Globus pallidus (tissue), 1 donor: Measurements from ENCODE around the gene FCHSD2.
A peak's percentile ranks its signal among the peaks of the same experiment; 100 is the strongest.
"Not testable (repeated sequence)": the region's sequence is repeated elsewhere in the genome, so short reads cannot be mapped to it uniquely, and the experiment has no call there.

Experiments
- DNase-seq: peaks from one replicate; pipeline ENCODE4 v3.0.0-alpha.2; 2015; ENCODE audit warnings: low spot score

FCHSD2 gene

GRCh38 chr11:73123892-73124291, 18.2 kb downstream of the FCHSD2 start:
- DNase-seq: not testable (repeated sequence)

- DNase-seq: no peak
Measured at GRCh38 chr11:73121692-73122091, 20.4 kb downstream of the FCHSD2 start.

GRCh38 chr11:73117071-73117470, 25.0 kb downstream of the FCHSD2 start:
- no peak for DNase-seq

- no peak for DNase-seq
Measured at GRCh38 chr11:73116636-73117035, 25.5 kb downstream of the FCHSD2 start.

- no peak for DNase-seq
Measured at GRCh38 chr11:73114835-73115220, 27.3 kb downstream of the FCHSD2 start.

DNA sequence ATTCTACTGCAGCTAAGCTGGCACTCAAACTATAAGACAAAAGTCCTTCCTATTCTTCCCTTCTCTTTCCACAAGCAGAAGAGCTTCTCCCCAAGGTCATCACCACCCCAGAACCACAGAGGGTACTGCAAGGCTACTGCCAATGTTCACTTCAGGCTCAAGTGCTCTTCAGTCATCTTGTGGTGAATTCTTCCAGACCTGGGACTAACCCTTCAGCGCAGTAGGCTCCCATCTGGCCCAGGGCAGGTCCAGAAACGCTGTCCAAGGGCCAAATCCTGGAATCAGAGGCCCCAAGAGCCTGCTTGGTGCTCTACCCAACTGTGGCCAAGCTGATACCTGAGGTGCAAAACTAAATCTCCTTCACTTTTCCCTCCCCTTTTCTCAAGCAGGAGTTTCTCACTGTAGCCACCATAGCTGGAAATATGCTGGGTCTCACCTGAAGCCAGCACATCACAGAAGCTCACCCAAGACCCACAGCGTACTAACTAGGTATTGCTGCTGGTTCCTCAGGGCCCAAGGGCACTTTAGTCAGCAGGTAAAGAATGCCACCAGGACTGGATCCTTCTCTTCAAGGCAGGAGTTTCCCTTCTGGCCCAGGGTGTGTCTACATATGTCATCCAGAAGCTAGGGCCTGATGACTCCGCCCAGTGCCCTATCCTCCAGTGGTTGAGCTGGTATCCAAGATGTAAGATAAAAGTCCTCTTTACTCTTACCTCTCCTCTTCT, 27.8 kb downstream of the FCHSD2 start:
- no peak for DNase-seq

DNA sequence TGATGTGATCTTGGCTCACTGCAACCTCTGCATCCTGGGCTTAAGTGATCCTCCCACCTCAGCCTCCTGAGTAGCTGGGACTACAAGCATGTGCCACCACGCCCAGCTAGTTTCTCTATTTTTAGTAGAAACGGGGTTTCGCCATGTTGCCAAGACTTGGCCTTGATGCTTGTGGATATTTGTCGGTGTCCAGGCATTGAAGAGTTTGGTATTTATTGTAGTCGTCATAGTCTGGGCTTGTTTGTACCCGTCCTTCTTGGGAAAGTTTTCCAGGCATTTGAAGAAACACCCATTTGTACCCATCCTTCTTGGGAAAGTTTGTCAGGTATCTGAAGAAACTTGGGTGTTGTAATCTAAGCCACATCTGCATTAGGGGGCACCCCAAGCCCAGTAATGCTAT, 28.7 kb downstream of the FCHSD2 start:
- no peak for DNase-seq

DNA sequence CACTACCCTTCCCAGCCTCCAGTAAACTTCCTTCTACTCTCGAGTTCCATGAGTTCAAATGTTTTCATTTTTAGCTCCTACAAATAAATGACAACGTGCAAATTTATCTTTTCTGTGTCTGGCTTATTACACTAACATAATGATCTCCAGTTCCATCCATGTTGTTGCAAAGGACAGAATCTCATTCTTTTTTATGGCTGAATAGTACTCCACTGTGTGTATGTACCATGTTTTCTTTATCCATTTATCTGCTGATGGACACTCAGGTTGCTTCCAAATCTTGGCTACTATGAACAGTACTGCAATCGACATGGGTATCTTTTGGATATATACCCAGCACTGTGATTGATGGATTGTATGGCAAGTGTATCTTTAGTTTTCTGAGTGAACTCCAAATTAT, 34.5 kb downstream of the FCHSD2 start:
- DNase-seq: no peak

- DNase-seq: no peak
Measured at GRCh38 chr11:73106347-73106746, 35.8 kb downstream of the FCHSD2 start.

GRCh38 chr11:73100578-73100977, 41.5 kb downstream of the FCHSD2 start:
- DNase-seq: no peak

- DNase-seq: no peak
Measured at GRCh38 chr11:73099512-73100266, 42.4 kb downstream of the FCHSD2 start.

GRCh38 chr11:73095613-73096012, 46.5 kb downstream of the FCHSD2 start:
- DNase-seq: peak; percentile 53

DNA sequence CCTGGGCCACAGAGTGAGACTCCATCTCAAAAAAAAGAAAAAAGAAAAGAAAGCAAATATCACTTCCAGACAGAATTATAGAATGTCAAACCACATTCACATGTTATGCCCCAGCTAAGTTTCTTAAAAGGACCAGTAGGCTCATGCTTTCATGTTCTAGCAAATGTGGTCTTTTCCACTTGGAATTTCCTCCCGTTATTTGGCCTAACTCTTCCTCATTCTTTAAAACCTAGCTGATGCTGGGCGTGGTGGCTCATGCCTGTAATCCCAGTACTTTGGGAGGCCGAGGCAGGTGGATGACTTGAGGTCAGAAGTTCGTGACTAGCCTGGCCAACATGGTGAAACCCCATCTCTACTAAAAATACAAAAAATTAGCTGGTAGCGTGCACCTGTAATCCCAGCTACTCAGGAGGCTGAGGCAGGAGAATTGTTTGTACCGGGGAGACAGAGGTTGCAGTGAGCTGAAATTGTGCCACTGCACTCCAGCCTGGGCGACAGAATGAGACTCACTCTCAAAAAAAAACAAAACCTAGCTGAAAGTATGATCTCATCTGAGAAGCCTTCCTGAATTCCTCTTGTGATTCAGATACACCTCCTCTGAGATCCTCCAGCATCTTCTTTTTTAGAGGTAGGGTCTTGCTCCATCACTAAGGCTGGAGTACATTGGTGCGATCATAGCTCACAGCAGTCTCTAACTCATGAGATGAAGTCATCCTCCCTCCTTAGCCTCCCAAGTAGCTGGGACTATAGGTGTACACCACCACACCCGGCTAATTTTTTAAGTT, 50.4 kb downstream of the FCHSD2 start:
- DNase-seq: no peak

DNA sequence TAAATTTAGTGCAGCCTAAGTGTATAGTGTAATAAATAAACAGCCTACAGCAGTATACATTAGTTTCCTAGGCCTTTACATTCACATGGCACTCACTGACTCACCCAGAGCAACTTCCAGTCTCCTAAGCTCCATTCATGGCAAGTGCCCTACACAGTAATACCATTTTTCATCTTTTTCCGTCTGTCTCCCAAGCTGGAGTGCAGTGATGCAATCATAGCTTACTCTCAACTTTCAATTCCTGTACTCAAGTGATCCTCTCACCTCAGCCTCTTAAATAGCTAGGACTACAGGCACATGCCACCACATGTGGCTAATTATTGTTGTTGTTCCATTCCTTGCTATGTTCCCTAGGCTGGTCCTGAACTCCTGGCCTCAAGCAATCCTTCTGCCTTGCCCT, 54.4 kb downstream of the FCHSD2 start:
- no peak for DNase-seq

- peak; percentile 48 for DNase-seq
Measured at GRCh38 chr11:73085189-73085875, 56.8 kb downstream of the FCHSD2 start.

- DNase-seq: no peak
Measured at GRCh38 chr11:73078631-73079030, 63.5 kb downstream of the FCHSD2 start.

DNA sequence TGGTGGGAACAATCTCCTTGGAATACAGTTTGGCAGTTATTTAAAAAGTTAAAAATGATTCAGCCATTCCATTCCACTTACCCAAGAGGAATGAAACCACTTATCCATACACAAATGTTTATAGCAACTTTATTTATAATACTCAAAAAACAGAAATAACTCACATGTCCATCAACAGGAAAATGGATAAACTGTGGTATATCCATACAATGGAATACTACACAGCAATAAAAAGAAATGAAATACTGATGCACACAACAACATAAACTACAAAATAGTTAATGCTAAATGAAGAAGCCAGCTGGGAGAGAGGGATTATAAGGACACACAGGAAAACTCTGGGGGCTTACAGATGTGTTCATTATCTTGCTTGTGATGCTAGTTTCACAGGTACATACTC, 64.7 kb downstream of the FCHSD2 start:
- DNase-seq: no peak

DNA sequence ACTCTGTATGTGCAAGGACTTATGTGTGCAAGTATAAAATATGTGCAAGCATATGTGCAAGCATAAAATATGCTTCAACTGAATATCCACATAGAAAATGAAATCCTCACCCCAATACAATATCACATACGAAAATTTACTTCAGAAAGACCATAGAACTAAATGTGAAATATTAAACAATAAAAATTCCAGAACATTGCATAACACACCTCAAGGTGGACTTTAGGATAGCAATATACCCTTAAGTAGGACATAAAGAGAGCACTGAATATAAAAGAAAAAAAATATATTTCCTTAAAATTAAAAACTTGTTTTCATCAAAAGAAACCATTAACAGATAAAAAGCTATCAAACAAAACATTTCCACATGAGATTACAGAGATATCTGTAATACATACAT, 67.8 kb downstream of the FCHSD2 start:
- no peak for DNase-seq

DNA sequence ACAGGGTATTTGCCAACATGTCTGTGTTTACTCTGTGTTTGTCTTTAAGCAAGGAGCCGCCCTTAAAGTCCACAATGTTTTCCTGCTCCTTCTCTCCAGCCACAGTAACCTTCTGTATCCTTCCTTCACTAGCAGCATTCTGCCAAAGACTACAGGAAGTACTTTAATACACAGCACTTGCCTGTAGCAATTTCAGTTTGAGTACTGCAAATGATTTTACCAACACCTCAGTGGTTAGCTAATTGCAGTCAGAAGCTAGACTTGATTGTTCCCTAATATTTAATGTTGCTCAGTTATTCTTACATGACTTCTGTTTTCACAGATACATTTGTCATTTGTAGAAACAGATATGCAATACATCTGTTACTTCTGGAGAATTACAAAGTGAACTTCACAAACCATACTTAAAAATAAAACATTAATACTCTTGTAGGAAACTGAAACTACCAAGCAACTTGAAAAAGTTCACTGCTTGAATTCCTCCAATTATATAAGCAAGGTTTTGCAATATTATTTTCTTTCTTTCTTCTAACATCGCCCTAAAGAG, 69.1 kb downstream of the FCHSD2 start:
- DNase-seq: no peak

- no peak for DNase-seq
Measured at GRCh38 chr11:73070653-73071052, 71.5 kb downstream of the FCHSD2 start.

DNA sequence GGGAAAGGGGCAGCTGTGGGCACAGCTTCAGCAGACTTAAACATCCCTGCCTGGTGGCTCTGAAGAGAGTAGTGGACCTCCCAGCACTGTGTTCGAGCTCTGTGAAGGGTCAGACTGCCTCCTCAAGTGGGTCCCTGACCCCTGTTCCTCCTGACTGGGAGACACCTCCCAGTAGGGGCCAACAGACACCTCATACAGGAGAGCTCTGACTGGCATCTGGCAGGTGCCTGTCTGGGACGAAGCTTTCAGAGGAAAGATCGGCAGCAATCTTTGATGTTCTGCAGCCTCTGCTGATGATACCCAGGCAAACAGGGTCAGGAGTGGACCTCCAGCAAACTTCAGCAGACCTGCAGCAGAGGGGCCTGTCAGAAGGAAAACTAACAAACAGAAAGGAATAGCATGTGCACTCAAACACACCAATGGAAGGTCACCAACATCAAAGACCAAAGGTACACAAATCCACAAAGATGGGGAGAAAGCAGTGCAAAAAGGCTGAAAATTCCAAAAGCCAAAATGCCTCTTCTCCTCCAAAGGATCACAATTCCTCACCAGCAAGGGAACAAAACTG, 80.2 kb downstream of the FCHSD2 start:
- DNase-seq: not testable (repeated sequence)

GRCh38 chr11:73061434-73061833, 80.7 kb downstream of the FCHSD2 start:
- DNase-seq: not testable (repeated sequence)
